NCI-H1048 (cell line): ENCODE data around the gene NAV2.
A peak's percentile ranks its signal among the peaks of the same experiment; 100 is the strongest.

ENCODE experiments used
- DNase-seq: peaks from one replicate; lab custom pipeline; 2025; lab: John Stamatoyannopoulos, UW

Gene NAV2

GRCh38 chr11:19712281-19713195 is at the start of gene NAV2:
TSS of gene NAV2 (plus strand) at chr11:19712837. CDS start at chr11:19713696, 859 bp downstream.
- DNase-seq = peak; percentile 75

GRCh38 chr11:19663206-19663605 is 49.4 kb upstream of the NAV2 start:
- no peak for DNase-seq

GRCh38 chr11:19664886-19665548 is 47.6 kb upstream of the NAV2 start:
- no peak for DNase-seq

GRCh38 chr11:19666951-19667350 is 45.7 kb upstream of the NAV2 start:
- DNase-seq = no peak

- DNase-seq = no peak
Observed at GRCh38 chr11:19669511-19669910, 43.1 kb upstream of the NAV2 start.

- no peak for DNase-seq
Observed at GRCh38 chr11:19670030-19670791, 42.4 kb upstream of the NAV2 start.

GRCh38 chr11:19672586-19673206 is 39.9 kb upstream of the NAV2 start:
- no peak for DNase-seq

- no peak for DNase-seq
Observed at GRCh38 chr11:19673924-19674729, 38.5 kb upstream of the NAV2 start.

- DNase-seq = no peak
Observed at GRCh38 chr11:19674836-19675235, 37.8 kb upstream of the NAV2 start.

GRCh38 chr11:19675397-19675796 is 37.2 kb upstream of the NAV2 start:
- DNase-seq = no peak

GRCh38 chr11:19676475-19677380 is 35.9 kb upstream of the NAV2 start:
- no peak for DNase-seq

GRCh38 chr11:19677381-19678080 is 35.1 kb upstream of the NAV2 start:
- DNase-seq = no peak

- no peak for DNase-seq
Observed at GRCh38 chr11:19679952-19680828, 32.4 kb upstream of the NAV2 start.

- DNase-seq = no peak
Observed at GRCh38 chr11:19680829-19681368, 31.7 kb upstream of the NAV2 start.

- no peak for DNase-seq
Observed at GRCh38 chr11:19683141-19683805, 29.4 kb upstream of the NAV2 start.

GRCh38 chr11:19683862-19684491 is 28.7 kb upstream of the NAV2 start:
- no peak for DNase-seq

- DNase-seq = no peak
Observed at GRCh38 chr11:19686234-19686633, 26.4 kb upstream of the NAV2 start.
